Heart right ventricle (tissue), 16 donors: Measurements from ENCODE around the gene CR1. TPM values are rescaled to one million over a fixed set of nuclear protein-coding genes. Genes with fewer than 3 reads are reported as not detected.

ENCODE experiments used
- ATAC-seq, 8 donors: fragments of 200-7000 bp; cut with Tn5 transposase; one replicate each; pipeline ENCODE4 v1.9.1; 2020; ENCODE audit warnings: mild to moderate bottlenecking in 8 of 8, moderate library complexity in 8 of 8, moderate number of reproducible peaks in 1 of 8
- DNase-seq, 2 donors: peaks; one replicate each; pipeline ENCODE4 v3.0.0-alpha.2; 2020
- H3K27ac ChIP-seq, 10 donors: fragments of 200-600 bp; sonication (generic) in 2 of 10; one replicate each; pipeline versions ENCODE4 v1.5.0 to v1.8.0; 2020 to 2022; ENCODE audit warnings: mild to moderate bottlenecking in 3 of 10
- H3K27me3 ChIP-seq, 7 donors: fragments of 200-600 bp; one replicate each; pipeline ENCODE4 v1.8.0; 2021 to 2022; ENCODE audit warnings: mild to moderate bottlenecking in 2 of 7
- H3K36me3 ChIP-seq, 9 donors: fragments of 200-600 bp; sonication (generic) in 1 of 9; one replicate each; pipeline versions ENCODE4 v1.5.0 to v1.8.0; 2020 to 2022; ENCODE audit warnings: mild to moderate bottlenecking in 2 of 9
- H3K4me1 ChIP-seq, 9 donors: fragments of 200-600 bp; sonication (generic) in 1 of 9; one replicate each; pipeline versions ENCODE4 v1.5.0 to v1.8.0; 2020 to 2022; ENCODE audit warnings: mild to moderate bottlenecking in 4 of 9
- H3K4me3 ChIP-seq, 10 donors: fragments of 200-600 bp; sonication (generic) in 2 of 10; one replicate each; pipeline versions ENCODE4 v1.5.0 to v1.8.0; 2020 to 2022; ENCODE audit warnings: mild to moderate bottlenecking in 7 of 10, moderate library complexity in 2 of 10
- H3K9me3 ChIP-seq, 11 donors: fragments of 200-600 bp in 10 of 11; sonication (generic) in 2 of 11; one replicate each; pipeline versions ENCODE4 v1.5.0 to v1.8.0; 2013 to 2022; ENCODE audit warnings: mild to moderate bottlenecking in 2 of 11, control low read depth in 1 of 11, moderate library complexity in 1 of 11
- WGBS, 2 donors: extraction: QIAGEN DNeasy Blood & Tissue Kit; methylation state at CpG; one replicate each; pipeline ENCODE4 v1.1.7; 2013; ENCODE audit warnings: inconsistent platforms in 1 of 2; 5-methylcytosine and 5-hydroxymethylcytosine counted together
- intact Hi-C, 10 donors: fragments of 100-400 bp; cut with DNase I; formaldehyde crosslinking; loops; one replicate each; pipeline versions ENCODE4 v1.11.1 to v1.14.2; 2022
- polyA plus RNA-seq, 2 donors: library from polyadenylated mRNA; stranded (reverse); fragments of 200-250 nt; gene quantifications; one replicate each; pipeline ENCODE4 v1.2.3, GENCODE V29; 2013
- total RNA-seq, 10 donors: library from RNA; stranded (reverse); fragmentation: NEBNext Ultra II Directional in 3 of 10; extraction: Animal tissue kit (Norgen Biotek cat#: 25700) in 3 of 10; gene quantifications; one replicate each; pipeline versions ENCODE4 v1.2.1 to v1.2.4, GENCODE V29; 2021 to 2023
- TF ChIP-seq, protein P1 (sequence below), 9 donors: fragments of 200-600 bp; sonication (generic) in 2 of 9; IDR thresholded peaks; one replicate each; pipeline versions ENCODE4 v1.5.0 to v1.8.0; 2021 to 2022; ENCODE audit warnings: antibody characterized with exemption in 9 of 9, mild to moderate bottlenecking in 5 of 9, moderate library complexity in 1 of 9
- donor health status: Arrhythmogenic right ventricular cardiomyopathy.
- donor health status: ischemic (EF 13 %, LVEDD 7.1; RV severe dilation, severe dysfunction).
- donor health status: healthy with polysubstance abuse.
- donor health status: DM: no; HTN: yes; CAD: no.
- donor health status: DM: no; HTN: no; CAD: no.
- donor health status: ischemic (EF 25% LVEDD 6.9; RV normal size, moderate dysfunction).
- donor health status: ischemic (EF 25% LVEDD 5.7; RV mildly dilated, moderate dysfunction).
- donor health status: healthy.
- donor health status: DM: yes; HTN: yes; CAD: no.
- donor health status: Ischemic cardiomyopathy.
- donor health status: ischemic (EF 35%, LVEDD 5.7; RV mildly dilated, moderate dysfunction).
- donor health status: nonischemic (EF 11% LVEDD 7.7; RV severe dilation, severe dysfunction).
- donor health status: DM: yes; HTN: yes; CAD: no.
- donor health status: PGD.
- donor health status: ischemic (EF 29% LVEDD 5.4; RV normal size, mild dysfunction).
- donor health status: nonischemic (EF 23%, LVEDD 6.1; RV moderate dilation, normal function).

Gene CR1
- total and polyA plus RNA-seq, 12 donors = 0.15 to 25.6 (median 1.4) TPM

DNA sequence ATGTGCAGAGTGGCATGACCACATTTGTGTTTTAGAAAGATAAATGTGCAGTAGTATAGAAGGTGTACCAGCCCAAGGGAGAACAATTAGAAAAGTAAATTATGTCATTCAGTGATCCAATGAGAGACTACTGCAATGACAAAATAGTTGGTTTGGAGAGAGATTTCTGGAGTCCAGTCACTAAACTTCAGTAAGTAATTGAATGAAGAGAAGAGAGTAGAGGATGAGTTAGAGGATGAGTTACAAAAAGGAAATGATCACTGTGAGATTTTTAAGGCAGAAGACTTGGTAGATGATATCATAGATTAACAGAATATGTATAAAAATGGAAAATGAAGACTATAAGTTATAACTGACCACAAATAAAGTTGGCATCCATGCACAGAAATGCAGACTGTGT, 33.4 kb upstream of the CR1 start:
- H3K36me3 ChIP-seq = no peaks in the 10 kb centered on the region
- H3K27ac ChIP-seq = no peak overlapping the region
- no peak for DNase-seq
- no peaks in the 10 kb centered on the region for H3K9me3 ChIP-seq
- TF ChIP-seq, protein P1, sequence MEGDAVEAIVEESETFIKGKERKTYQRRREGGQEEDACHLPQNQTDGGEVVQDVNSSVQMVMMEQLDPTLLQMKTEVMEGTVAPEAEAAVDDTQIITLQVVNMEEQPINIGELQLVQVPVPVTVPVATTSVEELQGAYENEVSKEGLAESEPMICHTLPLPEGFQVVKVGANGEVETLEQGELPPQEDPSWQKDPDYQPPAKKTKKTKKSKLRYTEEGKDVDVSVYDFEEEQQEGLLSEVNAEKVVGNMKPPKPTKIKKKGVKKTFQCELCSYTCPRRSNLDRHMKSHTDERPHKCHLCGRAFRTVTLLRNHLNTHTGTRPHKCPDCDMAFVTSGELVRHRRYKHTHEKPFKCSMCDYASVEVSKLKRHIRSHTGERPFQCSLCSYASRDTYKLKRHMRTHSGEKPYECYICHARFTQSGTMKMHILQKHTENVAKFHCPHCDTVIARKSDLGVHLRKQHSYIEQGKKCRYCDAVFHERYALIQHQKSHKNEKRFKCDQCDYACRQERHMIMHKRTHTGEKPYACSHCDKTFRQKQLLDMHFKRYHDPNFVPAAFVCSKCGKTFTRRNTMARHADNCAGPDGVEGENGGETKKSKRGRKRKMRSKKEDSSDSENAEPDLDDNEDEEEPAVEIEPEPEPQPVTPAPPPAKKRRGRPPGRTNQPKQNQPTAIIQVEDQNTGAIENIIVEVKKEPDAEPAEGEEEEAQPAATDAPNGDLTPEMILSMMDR (IDR thresholded peaks at IDR 0.05) = no peak
- intact Hi-C loops = loop anchor here in 1 of 10 donors (5.0 kb wide), 1 partner anchor 1965 kb away; no protein-coding TSS in a partner anchor
- peaks cover 0 to 55% (median 15%) of the 10 kb centered on the region in 7 donors for H3K27me3 ChIP-seq
- H3K4me3 ChIP-seq = no peak overlapping the region
- no peak for ATAC-seq
- no peaks in the 10 kb centered on the region for H3K4me1 ChIP-seq

DNA sequence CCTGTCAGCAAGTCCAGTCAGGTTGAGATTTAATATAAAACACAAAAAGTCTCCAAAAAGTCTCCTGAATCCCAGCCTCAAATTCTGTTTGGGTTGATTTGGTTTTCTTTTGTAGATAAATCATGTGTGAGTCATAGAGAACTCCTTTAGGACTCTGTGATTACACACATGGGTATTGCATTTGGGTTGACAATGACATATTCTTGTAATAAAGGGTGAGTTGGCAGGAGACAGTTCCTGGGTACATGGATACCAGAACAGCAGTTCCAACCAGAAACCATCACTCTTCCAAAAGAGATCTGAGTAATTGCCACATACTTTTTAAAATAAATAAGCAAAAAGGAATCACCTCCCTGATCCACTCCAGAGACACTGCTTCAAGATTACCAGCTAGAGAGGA, 32.9 kb upstream of the CR1 start:
- Histone ChIP-seq H3K4me1 (no peaks in the 10 kb centered on the region), H3K36me3 (no peaks in the 10 kb centered on the region), H3K27ac (no peak overlapping the region), H3K4me3 (no peak overlapping the region), H3K9me3 (no peaks in the 10 kb centered on the region), H3K27me3 (peaks cover 0 to 59% (median 19%) of the 10 kb centered on the region in 7 donors)
- intact Hi-C loops = loop anchor here in 1 of 10 donors (5.0 kb wide), 1 partner anchor 1964 kb away; no protein-coding TSS in a partner anchor
- DNase-seq = no peak
- TF ChIP-seq, protein P1 (IDR thresholded peaks at IDR 0.05) = no peak
- no peak for ATAC-seq

DNA sequence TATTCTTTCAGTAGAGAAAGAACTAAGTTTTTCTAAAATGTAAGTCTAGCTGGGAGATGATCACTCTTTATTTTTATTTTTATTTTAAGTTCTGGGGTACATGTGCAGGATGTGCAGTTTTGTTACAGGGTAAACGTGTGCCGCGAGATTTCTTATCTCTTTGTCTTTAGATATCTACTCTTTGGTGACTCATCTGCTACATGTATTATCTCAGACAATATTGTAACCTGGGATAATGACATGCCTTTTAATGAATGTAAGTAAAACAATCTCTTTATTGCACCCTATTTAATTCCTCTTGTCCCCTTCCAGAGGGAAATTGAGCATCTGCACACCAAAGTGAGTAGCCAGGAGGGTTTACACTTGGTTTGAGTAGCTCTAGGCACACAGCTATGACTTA, 32.4 kb upstream of the CR1 start:
- intact Hi-C loops = loop anchor here in 1 of 10 donors (5.0 kb wide), 1 partner anchor 1964 kb away; no protein-coding TSS in a partner anchor
- 67 to 82% methylated on average over 3 of the region's 3 CpGs for WGBS, 2 donors

DNA sequence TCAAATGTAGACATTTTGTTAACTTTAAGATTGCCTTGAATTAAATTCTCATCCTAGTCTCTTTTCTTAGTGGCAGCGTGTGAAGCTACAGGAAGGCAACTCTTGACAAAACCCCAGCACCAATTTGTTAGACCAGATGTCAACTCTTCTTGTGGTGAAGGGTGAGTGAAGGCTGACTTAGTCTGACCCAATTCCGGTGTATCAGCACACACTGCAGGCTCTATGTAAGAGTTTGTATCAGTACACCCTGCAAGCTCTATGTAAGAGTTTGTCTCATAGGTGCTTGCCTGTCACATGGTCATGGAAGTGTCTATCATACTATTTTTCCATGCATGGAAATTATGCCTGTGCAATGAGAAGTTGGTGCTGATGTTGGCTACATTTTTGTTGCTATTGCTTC, 25.0 kb upstream of the CR1 start:
- DNase-seq (no peak), ATAC-seq (no peak)
- TF ChIP-seq, protein P1 (IDR thresholded peaks at IDR 0.05) = no peak
- H3K4me1 ChIP-seq = no peaks in the 10 kb centered on the region
- no peaks in the 10 kb centered on the region for H3K9me3 ChIP-seq
- no peaks in the 10 kb centered on the region for H3K36me3 ChIP-seq
- 80 to 86% methylated on average over 2 of the region's 2 CpGs for WGBS, 2 donors
- H3K27me3 ChIP-seq = peaks cover 0 to 59% (median 29%) of the 10 kb centered on the region in 7 donors
- intact Hi-C loops = no loop called here
- no peak overlapping the region for H3K4me3 ChIP-seq
- no peak overlapping the region for H3K27ac ChIP-seq

More for the DNA sequence above, 32.4 kb upstream of the CR1 start:
- TF ChIP-seq, protein P1 (IDR thresholded peaks at IDR 0.05) = no peak
- no peak overlapping the region for H3K4me3 ChIP-seq
- H3K4me1 ChIP-seq = no peaks in the 10 kb centered on the region
- no peak for ATAC-seq
- no peaks in the 10 kb centered on the region for H3K36me3 ChIP-seq
- peaks cover 0 to 64% (median 24%) of the 10 kb centered on the region in 7 donors for H3K27me3 ChIP-seq
- no peak for DNase-seq
- no peaks in the 10 kb centered on the region for H3K9me3 ChIP-seq
- H3K27ac ChIP-seq = no peak overlapping the region
